Cardiac muscle cell (in vitro differentiated cells and primary cell): ENCODE measurements around the gene SSBP2. TPM values are rescaled to one million over a fixed set of nuclear protein-coding genes. Genes with fewer than 3 reads are reported as not detected.
A peak's percentile ranks its signal among the peaks of the same experiment; 100 is the strongest.

ENCODE experiments used
- DNase-seq, 2 donors: peaks; one replicate each; pipeline versions ENCODE4 v3.0.0 to v3.0.0-alpha.2; 2010 to 2017; ENCODE audit warnings: low read depth in 1 of 2, low spot score in 1 of 2
- H3K27ac ChIP-seq: fragments of 200-600 bp; sonication (generic); 2 replicates; pipeline ENCODE4 v1.5.1; 2016
- H3K27me3 ChIP-seq: fragments of 200-600 bp; sonication (generic); 2 replicates; pipeline ENCODE4 v1.6.0; 2016; ENCODE audit warnings: control low read depth
- H3K36me3 ChIP-seq: fragments of 200-600 bp; sonication (generic); 2 replicates; pipeline ENCODE4 v1.5.1; 2016; ENCODE audit warnings: control low read depth
- H3K4me1 ChIP-seq: fragments of 200-600 bp; sonication (generic); 2 replicates; pipeline ENCODE4 v1.8.1; 2017; ENCODE audit warnings: low read depth, mild to moderate bottlenecking, mixed run types
- H3K4me3 ChIP-seq: fragments of 200-600 bp; sonication (generic); 2 replicates; pipeline ENCODE4 v1.5.1; 2016; ENCODE audit warnings: mild to moderate bottlenecking
- H3K9me3 ChIP-seq: fragments of 200-600 bp; sonication (generic); 2 replicates; pipeline ENCODE4 v1.5.1; 2017; ENCODE audit warnings: low read depth, mild to moderate bottlenecking, control low read depth
- CTCF ChIP-seq: IDR thresholded peaks from 2 replicates; pipeline ENCODE4 v1.5.1; 2012; ENCODE audit warnings: low read depth, mild to moderate bottlenecking, low read length
- polyA plus RNA-seq: library from polyadenylated mRNA; unstranded; fragments of >200 nt; fragmentation: Nextera tagmentation; extraction: Ambion mirVana; gene quantifications from 2 replicates; pipeline ENCODE4 v1.2.1, GENCODE V29; 2016
- total RNA-seq: library from RNA; depleted of rRNA; stranded (reverse); fragments of >200 nt; gene quantifications from 2 replicates; pipeline ENCODE4 v1.2.3, GENCODE V29; 2016

The SSBP2 gene
- total and polyA plus RNA-seq, 2 experiments from 2014 or later, result 117 to 174 TPM

GRCh38 chr5:81469676-81470075 lies 281.2 kb downstream of the SSBP2 start:
- H3K4me3 ChIP-seq, result no peak overlapping the region
- no peaks in the 10 kb centered on the region for H3K9me3 ChIP-seq
- no peak for TF ChIP-seq CTCF
- peaks cover 29% of the 10 kb centered on the region for H3K36me3 ChIP-seq
- no peaks in the 10 kb centered on the region for H3K27me3 ChIP-seq
- no peak for DNase-seq
- H3K4me1 ChIP-seq, result no peaks in the 10 kb centered on the region
- H3K27ac ChIP-seq, result no peak overlapping the region

- H3K9me3 ChIP-seq, result no peaks in the 10 kb centered on the region
- peak in 1 of 2 donors; percentile 68 for DNase-seq
- no peak overlapping the region for H3K27ac ChIP-seq
- no peaks in the 10 kb centered on the region for H3K4me1 ChIP-seq
- no peaks in the 10 kb centered on the region for H3K27me3 ChIP-seq
- H3K4me3 ChIP-seq, result no peak overlapping the region
- no peak for TF ChIP-seq CTCF
- H3K36me3 ChIP-seq, result peaks cover 4% of the 10 kb centered on the region
These were observed 300.0 kb downstream of the SSBP2 start for GRCh38 chr5:81450940-81451339.

- no peak for TF ChIP-seq CTCF
- no peaks in the 10 kb centered on the region for H3K4me1 ChIP-seq
These were observed 315.9 kb downstream of the SSBP2 start for GRCh38 chr5:81435023-81435422.

GRCh38 chr5:81429985-81430384 lies 320.9 kb downstream of the SSBP2 start:
- H3K36me3 ChIP-seq, result no peaks in the 10 kb centered on the region
- no peak overlapping the region for H3K27ac ChIP-seq
- H3K27me3 ChIP-seq, result no peaks in the 10 kb centered on the region
- no peaks in the 10 kb centered on the region for H3K9me3 ChIP-seq
- TF ChIP-seq CTCF, result no peak
- H3K4me3 ChIP-seq, result no peak overlapping the region
- DNase-seq, result no peak
- no peaks in the 10 kb centered on the region for H3K4me1 ChIP-seq

More at GRCh38 chr5:81435023-81435422, 315.9 kb downstream of the SSBP2 start:
- H3K27ac ChIP-seq, result no peak overlapping the region
- H3K9me3 ChIP-seq, result no peaks in the 10 kb centered on the region
- no peaks in the 10 kb centered on the region for H3K27me3 ChIP-seq
- no peak for DNase-seq
- H3K36me3 ChIP-seq, result no peaks in the 10 kb centered on the region
- H3K4me3 ChIP-seq, result no peak overlapping the region

- Histone ChIP-seq H3K9me3 (no peaks in the 10 kb centered on the region), H3K4me3 (no peak overlapping the region), H3K27ac (no peak overlapping the region), H3K36me3 (no peaks in the 10 kb centered on the region), H3K4me1 (no peaks in the 10 kb centered on the region), H3K27me3 (no peaks in the 10 kb centered on the region)
- no peak for TF ChIP-seq CTCF
- DNase-seq, result no peak
These were observed 321.5 kb downstream of the SSBP2 start for GRCh38 chr5:81429363-81429762.

- H3K4me1 ChIP-seq, result no peaks in the 10 kb centered on the region
- no peak for TF ChIP-seq CTCF
- no peaks in the 10 kb centered on the region for H3K27me3 ChIP-seq
These were observed 322.0 kb downstream of the SSBP2 start for GRCh38 chr5:81428861-81429260.

More at GRCh38 chr5:81428861-81429260, 322.0 kb downstream of the SSBP2 start:
- no peaks in the 10 kb centered on the region for H3K36me3 ChIP-seq
- no peaks in the 10 kb centered on the region for H3K9me3 ChIP-seq
- no peak for DNase-seq
- no peak overlapping the region for H3K27ac ChIP-seq
- H3K4me3 ChIP-seq, result no peak overlapping the region
